Peyer's patch (tissue), 4 donors: ENCODE measurements around the gene TRIM10.

Experiments
- POLR2A ChIP-seq, 2 donors: fragments of 450-650 bp; IDR thresholded peaks; one replicate each; pipeline ENCODE4 v1.5.1; 2017; ENCODE audit warnings: antibody characterized with exemption in 2 of 2, mild to moderate bottlenecking in 2 of 2, moderate library complexity in 2 of 2
- TF ChIP-seq, protein P1 (sequence below), 6 experiments: fragments of 450-650 bp in 4 of 6; fragments of 200-600 bp in 2 of 6; sonication (generic) in 1 of 6; IDR thresholded peaks; one replicate each; pipeline ENCODE4 v1.5.1; 2017 to 2019; ENCODE audit warnings: antibody characterized with exemption in 6 of 6, mild to moderate bottlenecking in 3 of 6, moderate library complexity in 1 of 6

DNA sequence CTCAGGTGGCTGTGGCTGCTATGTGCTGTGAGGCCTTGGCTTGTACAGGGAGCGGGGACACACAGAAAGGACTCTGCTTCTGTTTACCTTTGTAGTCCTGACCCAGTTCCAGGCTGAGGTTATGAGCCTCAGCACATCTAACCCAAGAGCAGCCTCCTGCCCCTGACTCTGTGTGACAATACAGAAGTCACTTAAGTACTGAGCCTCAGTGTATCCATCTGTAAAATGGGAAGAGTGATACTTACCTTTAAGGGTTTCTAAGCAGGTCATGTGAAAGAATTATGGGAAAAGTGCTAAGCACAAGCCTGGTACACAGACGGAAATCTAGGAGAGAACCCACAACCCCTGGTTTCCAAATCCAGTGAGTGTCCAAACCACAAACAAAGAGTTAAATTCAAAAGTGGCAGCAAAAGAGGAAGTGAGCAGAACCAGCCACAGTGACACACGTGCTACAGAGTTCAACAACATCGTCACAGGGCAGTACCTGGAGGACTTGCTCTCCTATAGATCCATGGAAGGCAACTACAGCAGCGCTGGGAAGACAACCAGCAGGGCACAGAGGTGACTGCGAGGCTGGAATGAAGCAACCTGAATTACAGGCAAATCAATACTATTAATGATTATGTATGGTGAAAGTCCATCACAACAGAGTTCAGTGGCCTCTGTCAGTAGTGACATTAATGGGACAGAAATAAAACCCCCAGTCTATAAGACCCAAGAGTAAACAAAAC is 39.7 kb upstream of the TRIM10 start:
- TF ChIP-seq POLR2A (IDR thresholded peaks at IDR 0.05), result peak in 1 of 2 donors; percentile 18
- TF ChIP-seq, protein P1, sequence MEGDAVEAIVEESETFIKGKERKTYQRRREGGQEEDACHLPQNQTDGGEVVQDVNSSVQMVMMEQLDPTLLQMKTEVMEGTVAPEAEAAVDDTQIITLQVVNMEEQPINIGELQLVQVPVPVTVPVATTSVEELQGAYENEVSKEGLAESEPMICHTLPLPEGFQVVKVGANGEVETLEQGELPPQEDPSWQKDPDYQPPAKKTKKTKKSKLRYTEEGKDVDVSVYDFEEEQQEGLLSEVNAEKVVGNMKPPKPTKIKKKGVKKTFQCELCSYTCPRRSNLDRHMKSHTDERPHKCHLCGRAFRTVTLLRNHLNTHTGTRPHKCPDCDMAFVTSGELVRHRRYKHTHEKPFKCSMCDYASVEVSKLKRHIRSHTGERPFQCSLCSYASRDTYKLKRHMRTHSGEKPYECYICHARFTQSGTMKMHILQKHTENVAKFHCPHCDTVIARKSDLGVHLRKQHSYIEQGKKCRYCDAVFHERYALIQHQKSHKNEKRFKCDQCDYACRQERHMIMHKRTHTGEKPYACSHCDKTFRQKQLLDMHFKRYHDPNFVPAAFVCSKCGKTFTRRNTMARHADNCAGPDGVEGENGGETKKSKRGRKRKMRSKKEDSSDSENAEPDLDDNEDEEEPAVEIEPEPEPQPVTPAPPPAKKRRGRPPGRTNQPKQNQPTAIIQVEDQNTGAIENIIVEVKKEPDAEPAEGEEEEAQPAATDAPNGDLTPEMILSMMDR (IDR thresholded peaks at IDR 0.05), result no peak
